ENCODE results near the gene MMP24OS. TPM values are rescaled to one million over a fixed set of nuclear protein-coding genes. Genes with fewer than 3 reads are reported as not detected.

Gene MMP24OS
- total RNA-seq, 1 experiment from 2014 or later, result 19.6 TPM

DNA sequence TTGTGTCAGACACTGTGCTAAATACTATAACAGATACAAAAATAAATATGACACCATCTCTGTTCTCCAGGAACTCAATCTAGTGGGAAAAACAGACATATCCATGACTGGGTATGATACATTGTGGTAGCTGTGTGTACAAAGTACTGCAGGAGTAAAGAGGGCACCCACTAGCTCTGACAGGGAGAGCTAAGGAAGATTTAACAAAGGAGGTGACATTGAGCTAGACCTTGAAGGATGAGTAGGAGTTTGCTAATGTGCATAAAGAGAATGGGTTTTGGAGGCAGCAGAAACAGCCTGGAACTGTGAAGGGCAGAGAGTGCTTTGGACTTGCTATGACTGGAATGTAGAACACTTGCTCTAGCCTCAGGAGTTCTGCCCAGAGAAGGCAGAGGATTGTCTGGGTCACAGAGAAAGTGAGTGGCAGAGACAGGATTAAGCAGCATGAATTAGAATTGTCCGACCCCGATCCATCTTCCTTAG is 37.1 kb downstream of the MMP24OS start:
- Histone ChIP-seq H3K4me3 (no peak overlapping the region), H3K27me3 (peaks cover 4% of the 10 kb centered on the region), H3K27ac (no peak overlapping the region), H3K4me1 (no peaks in the 10 kb centered on the region), H3K36me3 (no peaks in the 10 kb centered on the region), H3K9me3 (replicated peaks) (0 out of 2 replicates have a peak, but pooled peaks cover 5% of the 10 kb centered on the region)
- no peak for DNase-seq

DNA sequence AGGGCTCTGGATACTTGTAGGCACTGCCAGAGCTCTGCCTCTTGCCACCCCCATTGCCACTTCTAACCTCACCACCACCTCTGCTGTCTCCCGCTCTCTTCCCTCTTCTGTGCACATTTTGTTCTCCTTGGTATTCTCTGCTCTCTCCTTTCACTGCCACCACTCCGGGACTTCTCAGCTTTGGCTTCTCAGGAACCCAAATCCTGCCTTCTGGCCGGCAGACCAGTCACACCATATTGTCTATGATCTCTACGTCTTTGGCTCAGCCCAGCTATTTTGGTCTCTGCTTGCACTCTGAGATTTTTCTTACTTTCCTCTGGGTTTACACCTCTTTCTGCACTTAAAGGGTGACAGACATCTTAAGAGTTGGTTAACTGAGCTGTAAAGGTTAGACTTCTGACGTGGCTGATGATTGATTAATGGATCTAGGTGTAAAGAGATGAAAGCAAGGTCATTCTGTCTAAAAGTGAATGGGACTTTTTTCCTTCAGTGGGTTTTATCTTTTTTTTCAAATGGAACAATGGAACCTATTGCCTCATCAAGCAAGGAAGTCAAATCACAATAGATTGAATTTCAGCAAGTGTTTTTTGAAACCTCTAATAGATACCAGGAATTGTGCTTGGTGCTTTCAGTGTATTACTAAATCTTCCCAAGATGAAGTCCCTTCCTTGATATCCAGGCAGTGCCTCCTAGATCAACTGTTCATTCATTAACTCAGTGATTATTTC is 37.7 kb downstream of the MMP24OS start:
- Histone ChIP-seq H3K27ac (no peak overlapping the region), H3K36me3 (no peaks in the 10 kb centered on the region), H3K4me3 (no peak overlapping the region), H3K4me1 (no peaks in the 10 kb centered on the region), H3K9me3 (replicated peaks) (0 out of 2 replicates have a peak, but pooled peaks cover 5% of the 10 kb centered on the region), H3K27me3 (peaks cover 4% of the 10 kb centered on the region)
- DNase-seq, result no peak

DNA sequence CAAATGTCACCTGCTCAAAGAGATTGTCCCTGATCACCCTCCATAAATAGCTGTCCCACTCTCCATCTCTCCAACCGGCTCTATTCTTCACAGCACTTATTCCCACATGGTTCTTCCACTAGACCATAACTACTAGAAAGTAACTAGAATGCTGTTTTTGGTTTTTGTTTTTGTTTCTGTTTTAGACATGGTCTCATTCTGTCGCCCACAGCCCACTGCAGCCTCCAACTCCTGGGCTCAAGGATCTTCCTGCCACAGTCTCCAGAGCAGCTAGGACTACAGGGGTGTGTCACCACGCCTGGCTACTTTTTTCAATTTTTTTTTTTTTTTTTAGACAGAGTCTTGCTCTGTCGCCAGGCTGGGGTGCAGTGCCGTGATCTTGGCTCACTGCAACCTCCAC is 39.2 kb downstream of the MMP24OS start:
- H3K36me3 ChIP-seq, result no peaks in the 10 kb centered on the region
- H3K4me1 ChIP-seq, result no peaks in the 10 kb centered on the region
- 0 out of 2 replicates have a peak, but pooled peaks cover 5% of the 10 kb centered on the region for H3K9me3 ChIP-seq (replicated peaks)
- no peak overlapping the region for H3K27ac ChIP-seq
- H3K27me3 ChIP-seq, result peaks cover 4% of the 10 kb centered on the region
- DNase-seq, result no peak
- H3K4me3 ChIP-seq, result no peak overlapping the region

DNA sequence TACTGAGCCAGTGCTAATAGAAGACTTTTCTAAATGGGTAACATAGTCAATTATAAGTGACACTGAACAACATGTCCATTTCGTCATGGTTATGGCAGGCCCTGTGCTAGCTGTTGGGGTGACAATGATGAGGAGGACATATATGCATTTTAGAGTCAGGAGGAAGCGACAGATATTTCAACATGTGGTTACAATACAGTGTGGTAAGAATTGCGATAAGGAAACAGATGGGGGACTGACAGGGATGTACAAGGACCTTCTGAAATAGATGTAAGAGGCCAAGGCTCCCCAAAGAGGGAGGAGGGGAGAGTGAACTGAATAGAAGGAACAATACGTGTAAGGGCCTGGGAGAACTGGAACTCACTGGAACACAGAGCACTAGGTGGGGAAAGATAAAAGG is 39.8 kb downstream of the MMP24OS start:
- 0 out of 2 replicates have a peak, but pooled peaks cover 5% of the 10 kb centered on the region for H3K9me3 ChIP-seq (replicated peaks)
- H3K27me3 ChIP-seq, result peaks cover 4% of the 10 kb centered on the region
- H3K36me3 ChIP-seq, result no peaks in the 10 kb centered on the region
- no peak for DNase-seq
- no peak overlapping the region for H3K27ac ChIP-seq
- H3K4me3 ChIP-seq, result no peak overlapping the region
- H3K4me1 ChIP-seq, result no peaks in the 10 kb centered on the region

DNA sequence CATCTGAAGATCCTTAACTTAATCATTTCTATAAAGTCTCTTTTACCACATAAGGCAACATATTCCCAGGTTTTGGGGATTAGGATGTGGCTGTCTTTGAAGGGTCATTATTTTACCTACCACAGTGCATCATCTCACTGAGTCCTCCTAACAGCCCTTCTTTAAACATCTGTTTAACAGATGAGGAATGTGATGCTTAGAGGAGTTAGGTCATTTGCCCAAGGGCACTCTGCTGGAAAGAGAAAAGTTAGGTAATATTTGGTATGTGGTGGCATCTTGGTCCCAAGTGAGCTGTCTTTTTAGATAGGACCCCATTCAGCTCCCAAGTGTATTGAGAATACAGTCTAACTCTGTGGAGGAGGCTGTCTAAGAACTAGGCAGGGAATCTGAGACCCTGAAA is 40.4 kb downstream of the MMP24OS start:
- no peak for DNase-seq
- no peak overlapping the region for H3K4me3 ChIP-seq
- H3K4me1 ChIP-seq, result no peaks in the 10 kb centered on the region
- 0 out of 2 replicates have a peak, but pooled peaks cover 5% of the 10 kb centered on the region for H3K9me3 ChIP-seq (replicated peaks)
- no peak overlapping the region for H3K27ac ChIP-seq
- no peaks in the 10 kb centered on the region for H3K36me3 ChIP-seq
- H3K27me3 ChIP-seq, result peaks cover 4% of the 10 kb centered on the region

DNA sequence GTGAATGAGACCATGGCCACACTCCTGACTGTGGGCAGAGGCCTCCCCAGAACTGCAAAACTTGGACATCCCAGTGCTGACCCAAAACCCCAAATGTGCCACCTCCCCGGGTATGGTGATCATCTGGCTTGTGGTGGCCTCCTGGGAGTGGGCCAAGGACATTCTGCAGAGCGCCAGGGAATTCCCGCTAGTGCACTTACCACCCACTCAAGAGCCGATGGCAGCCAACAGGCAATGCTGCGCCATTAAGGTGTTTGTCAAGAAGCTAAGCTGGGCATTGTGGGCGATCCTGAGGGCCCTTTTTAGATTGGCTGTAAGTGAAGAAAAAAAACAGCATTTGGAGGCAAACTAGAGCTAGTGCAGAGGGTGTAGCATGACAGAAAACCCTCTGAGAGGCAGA is 42.0 kb downstream of the MMP24OS start:
- Histone ChIP-seq H3K36me3 (no peaks in the 10 kb centered on the region), H3K27ac (no peak overlapping the region), H3K27me3 (peaks cover 4% of the 10 kb centered on the region; the same call in 1 of the 2 replicates), H3K9me3 (replicated peaks) (0 out of 2 replicates have a peak, but pooled peaks cover 5% of the 10 kb centered on the region), H3K4me1 (no peaks in the 10 kb centered on the region), H3K4me3 (no peak overlapping the region)
- DNase-seq, result no peak

DNA sequence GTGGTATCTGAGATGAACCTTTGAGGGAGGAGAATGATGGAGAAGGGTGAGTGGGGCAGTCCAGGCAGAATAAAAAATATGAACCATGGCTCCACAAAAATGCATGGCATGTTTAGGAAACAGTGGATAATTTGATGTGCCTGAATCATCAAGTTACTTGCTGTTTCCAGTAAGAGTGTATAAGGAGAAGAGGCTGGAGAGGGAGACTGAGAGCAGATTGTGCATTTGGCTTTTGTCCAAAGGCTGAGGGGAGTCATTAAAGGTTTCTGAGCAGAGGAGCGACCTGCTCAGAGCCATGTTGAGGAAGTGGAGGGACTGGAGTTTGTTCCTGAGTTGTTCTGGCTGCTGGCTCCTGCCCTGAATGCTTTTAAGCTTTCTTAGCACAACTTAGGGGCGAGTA is 45.3 kb downstream of the MMP24OS start:
- Histone ChIP-seq H3K9me3 (replicated peaks) (0 out of 2 replicates have a peak, but pooled peaks cover 5% of the 10 kb centered on the region), H3K36me3 (no peaks in the 10 kb centered on the region), H3K4me3 (no peak overlapping the region), H3K27me3 (peaks cover 10% of the 10 kb centered on the region; the same call in 1 of the 2 replicates), H3K4me1 (no peaks in the 10 kb centered on the region), H3K27ac (no peak overlapping the region)
- peak in 1 of 2 experiments; percentile 20 for DNase-seq

DNA sequence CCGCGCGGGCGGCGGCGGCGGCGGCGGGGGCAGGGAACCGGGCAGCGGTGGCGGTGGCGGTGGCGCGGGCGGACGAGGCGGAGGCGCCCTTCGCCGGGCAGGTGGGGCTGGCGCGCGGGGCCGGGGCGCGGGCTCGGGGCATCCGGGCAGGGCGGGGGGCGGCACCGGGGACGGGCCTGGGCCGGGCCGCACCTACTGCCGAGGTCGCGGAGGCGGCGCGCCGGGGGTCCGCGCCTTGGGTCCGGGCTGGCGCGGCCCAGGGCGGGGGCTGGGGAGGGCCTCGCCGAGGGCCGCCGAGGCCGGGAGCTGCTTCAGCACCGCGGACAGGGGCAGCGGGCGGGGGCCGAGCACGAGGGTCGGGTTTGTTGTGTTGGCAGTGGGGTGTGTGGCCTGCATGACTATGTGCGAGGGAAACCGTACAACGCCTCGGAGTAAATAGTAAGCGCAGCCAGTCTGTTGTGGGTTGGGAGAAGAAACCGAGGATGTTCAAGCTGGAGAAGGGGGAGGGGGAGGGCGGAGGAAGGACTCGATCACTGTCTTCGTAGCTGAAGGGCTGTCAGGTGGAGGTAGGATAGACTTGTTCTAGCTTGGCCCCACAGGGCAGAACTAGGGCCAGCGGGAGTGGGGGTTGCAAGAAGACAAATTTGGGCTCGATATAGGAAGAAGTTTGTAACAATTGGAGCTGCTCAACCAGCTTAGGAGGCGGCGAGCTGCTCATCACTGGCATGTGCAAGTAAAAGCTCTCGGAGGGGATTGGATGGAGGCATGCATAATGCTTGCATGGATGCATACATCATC is 50.8 kb downstream of the MMP24OS start:
- H3K27ac ChIP-seq, result no peak overlapping the region
- no peak overlapping the region for H3K4me3 ChIP-seq
- DNase-seq, result peak in 1 of 2 experiments; percentile 44
- H3K27me3 ChIP-seq, result peaks cover 10% of the 10 kb centered on the region; the same call in 1 of the 2 replicates
- no peaks in the 10 kb centered on the region for H3K36me3 ChIP-seq
- no peaks in the 10 kb centered on the region for H3K9me3 ChIP-seq (replicated peaks)
- H3K4me1 ChIP-seq, result no peaks in the 10 kb centered on the region

Other genes starting within 250 kb of the MMP24OS start
- 67.0 and 68.9 TPM in 2 replicates for gene TRPC4AP, start 185.3 kb downstream of the MMP24OS start, total RNA-seq (2014; rRNA removed; shearing (Covaris generic))
- gene EDEM2, start 130.8 kb downstream of the MMP24OS start, total RNA-seq (2014; rRNA removed; shearing (Covaris generic)), result 19.2 and 19.4 TPM in 2 replicates
- gene PROCR, start 106.0 kb downstream of the MMP24OS start, total RNA-seq (2014; rRNA removed; shearing (Covaris generic)), result 9.0 and 9.6 TPM in 2 replicates
- gene MMP24, start 51.4 kb downstream of the MMP24OS start, total RNA-seq (2014; rRNA removed; shearing (Covaris generic)), result not detected in 2 replicates
- gene EIF6, start 6.7 kb upstream of the MMP24OS start, total RNA-seq (2014; rRNA removed; shearing (Covaris generic)), result 142 and 157 TPM in 2 replicates
- 0.10 TPM in 1 of 2 replicates, not detected in the other for gene FAM83C, start 14.3 kb upstream of the MMP24OS start, total RNA-seq (2014; rRNA removed; shearing (Covaris generic))
- 53.8 and 54.1 TPM in 2 replicates for gene UQCC1, start 133.9 kb upstream of the MMP24OS start, total RNA-seq (2014; rRNA removed; shearing (Covaris generic))
- gene GDF5, start 160.1 kb upstream of the MMP24OS start, total RNA-seq (2014; rRNA removed; shearing (Covaris generic)), result not detected in 2 replicates
- gene CEP250, start 177.5 kb upstream of the MMP24OS start, total RNA-seq (2014; rRNA removed; shearing (Covaris generic)), result 37.3 and 39.9 TPM in 2 replicates